ENCODE data around the gene SBF2.

Gene SBF2

DNA sequence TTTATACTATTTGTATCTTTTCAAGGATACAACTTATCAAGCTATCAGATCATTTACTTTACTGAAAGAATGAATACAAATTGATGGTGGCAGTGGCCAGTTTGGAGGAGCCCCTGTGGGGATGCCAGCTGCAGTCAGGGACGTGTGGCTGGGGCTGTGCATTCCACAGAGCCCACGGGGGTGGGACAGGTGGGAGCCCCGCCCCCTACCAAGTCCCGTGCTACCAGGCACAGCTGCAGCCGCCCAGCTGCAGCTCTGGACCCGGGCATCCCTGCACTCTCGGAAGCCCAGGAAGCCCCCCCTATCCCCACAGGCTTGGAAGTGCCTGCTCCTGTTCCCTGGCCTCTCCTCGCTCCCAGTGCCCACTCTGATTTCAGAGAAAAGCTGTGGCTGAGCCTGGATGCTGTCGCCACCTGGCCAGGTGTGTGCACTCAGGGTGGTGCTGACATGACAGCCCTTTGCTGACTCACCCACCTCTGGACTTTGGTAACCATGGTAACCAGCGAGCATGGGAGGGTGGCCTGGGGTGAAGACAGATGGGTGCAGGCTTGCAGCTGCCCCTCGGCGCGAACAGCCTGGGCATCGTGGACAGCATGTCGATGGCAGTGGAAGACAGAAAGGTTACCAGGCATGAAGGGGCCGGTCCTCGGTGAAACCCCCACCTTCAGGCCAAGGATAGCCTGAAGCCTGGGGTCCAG, 138.1 kb downstream of the SBF2 start:
- DNase-seq (ENCODE audit: extremely low spot score): no peak
- ChIA-PET CTCF (no interaction called here), POLR2A (no interaction called here)
- TF ChIP-seq, protein P1, sequence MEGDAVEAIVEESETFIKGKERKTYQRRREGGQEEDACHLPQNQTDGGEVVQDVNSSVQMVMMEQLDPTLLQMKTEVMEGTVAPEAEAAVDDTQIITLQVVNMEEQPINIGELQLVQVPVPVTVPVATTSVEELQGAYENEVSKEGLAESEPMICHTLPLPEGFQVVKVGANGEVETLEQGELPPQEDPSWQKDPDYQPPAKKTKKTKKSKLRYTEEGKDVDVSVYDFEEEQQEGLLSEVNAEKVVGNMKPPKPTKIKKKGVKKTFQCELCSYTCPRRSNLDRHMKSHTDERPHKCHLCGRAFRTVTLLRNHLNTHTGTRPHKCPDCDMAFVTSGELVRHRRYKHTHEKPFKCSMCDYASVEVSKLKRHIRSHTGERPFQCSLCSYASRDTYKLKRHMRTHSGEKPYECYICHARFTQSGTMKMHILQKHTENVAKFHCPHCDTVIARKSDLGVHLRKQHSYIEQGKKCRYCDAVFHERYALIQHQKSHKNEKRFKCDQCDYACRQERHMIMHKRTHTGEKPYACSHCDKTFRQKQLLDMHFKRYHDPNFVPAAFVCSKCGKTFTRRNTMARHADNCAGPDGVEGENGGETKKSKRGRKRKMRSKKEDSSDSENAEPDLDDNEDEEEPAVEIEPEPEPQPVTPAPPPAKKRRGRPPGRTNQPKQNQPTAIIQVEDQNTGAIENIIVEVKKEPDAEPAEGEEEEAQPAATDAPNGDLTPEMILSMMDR (IDR thresholded peaks at IDR 0.05; ENCODE audit: control extremely low read depth, extremely low read depth, low read depth, missing control alignments): no peak

DNA sequence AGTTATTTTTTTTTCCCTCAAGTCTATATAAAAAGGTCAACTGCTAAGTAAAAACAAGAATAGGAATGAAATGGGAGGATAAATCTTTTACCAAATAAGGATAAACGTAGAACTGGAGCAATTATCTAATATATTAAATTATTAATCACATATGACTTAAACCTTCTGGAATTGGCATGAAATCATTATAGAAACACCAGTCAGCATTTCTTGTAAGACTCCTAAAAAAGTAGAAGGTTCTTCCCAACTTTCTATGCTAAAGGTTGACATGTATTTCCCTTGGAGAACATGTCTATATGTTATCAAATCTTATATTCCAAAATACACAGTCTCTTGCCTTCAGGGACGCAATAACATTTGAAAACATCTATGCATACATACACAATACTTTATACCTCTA, 143.2 kb downstream of the SBF2 start:
- CTCF ChIA-PET: no interaction called here
- DNase-seq (ENCODE audit: extremely low spot score): no peak
- TF ChIP-seq, protein P1 (IDR thresholded peaks at IDR 0.05; ENCODE audit: control extremely low read depth, extremely low read depth, low read depth, missing control alignments): no peak
- POLR2A ChIA-PET: no interaction called here

DNA sequence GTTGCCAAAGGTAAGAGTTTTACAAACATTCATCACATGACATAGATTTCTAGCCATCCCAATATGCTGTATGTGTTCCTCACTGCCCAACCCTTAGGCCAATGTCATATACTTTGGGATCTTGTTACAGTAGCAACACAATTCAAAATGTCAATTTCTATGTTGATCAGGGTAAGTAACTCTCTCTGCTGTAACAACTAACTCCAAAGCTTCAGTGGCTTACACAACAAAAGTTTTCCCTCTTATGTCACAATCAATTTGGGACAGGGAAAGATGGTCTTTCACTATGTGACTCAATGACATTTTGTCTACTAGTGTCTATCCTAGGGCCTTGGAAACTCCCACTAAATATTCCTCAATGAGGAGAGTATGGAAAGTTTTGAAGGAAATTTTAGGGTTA, 144.5 kb downstream of the SBF2 start:
- ChIA-PET CTCF (no interaction called here), POLR2A (no interaction called here)
- TF ChIP-seq, protein P1 (IDR thresholded peaks at IDR 0.05; ENCODE audit: control extremely low read depth, extremely low read depth, low read depth, missing control alignments): no peak
- no peak for DNase-seq (ENCODE audit: extremely low spot score)

DNA sequence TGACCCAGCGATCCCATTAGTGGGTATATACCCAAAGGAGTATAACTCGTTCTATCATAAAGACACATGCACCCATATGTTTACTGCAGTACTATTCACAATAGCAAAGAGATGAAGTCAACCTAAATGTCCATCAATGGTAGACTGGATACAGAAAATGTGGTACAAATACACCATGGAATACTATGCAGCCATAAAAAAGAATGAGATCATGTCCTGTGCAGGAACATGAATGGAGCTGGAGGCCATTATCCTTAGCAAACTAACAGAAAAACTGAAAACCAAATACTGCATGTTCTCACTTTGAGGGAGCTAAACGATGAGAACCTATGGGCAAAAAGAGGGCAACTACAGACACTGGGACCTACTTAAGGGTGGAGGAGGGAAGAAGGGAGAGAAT, 146.8 kb downstream of the SBF2 start:
- ChIA-PET POLR2A (no interaction called here), CTCF (interaction anchor here (0.7 to 1.6 kb wide), 4 partner anchors 10 to 70 kb away, joined by 3 to 4 read pairs (median 3); no protein-coding TSS in a partner anchor)
- TF ChIP-seq, protein P1 (IDR thresholded peaks at IDR 0.05; ENCODE audit: control extremely low read depth, extremely low read depth, low read depth, missing control alignments): no peak
- DNase-seq (ENCODE audit: extremely low spot score): no peak

DNA sequence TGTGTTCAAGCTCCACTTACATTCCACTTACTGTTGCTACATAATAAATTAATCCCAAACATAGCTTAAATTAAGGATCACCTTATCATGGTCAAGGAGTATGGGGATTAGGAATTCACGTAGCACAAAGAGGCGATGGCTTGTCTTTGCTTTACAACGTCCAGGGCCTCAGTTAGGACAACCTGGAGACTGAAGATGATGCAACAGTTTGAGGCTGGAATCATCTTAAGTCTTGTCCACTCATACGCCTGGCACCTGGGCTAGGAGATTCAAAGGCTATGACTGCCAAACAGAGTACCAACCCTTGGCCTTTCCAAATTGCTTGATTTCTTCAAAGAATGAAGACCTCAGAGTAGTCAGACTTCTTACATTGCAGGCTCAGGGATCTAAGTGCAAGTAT, 149.1 kb downstream of the SBF2 start:
- TF ChIP-seq, protein P1 (IDR thresholded peaks at IDR 0.05; ENCODE audit: control extremely low read depth, extremely low read depth, low read depth, missing control alignments): no peak
- CTCF ChIA-PET: no interaction called here
- POLR2A ChIA-PET: no interaction called here
- DNase-seq (ENCODE audit: extremely low spot score): no peak

DNA sequence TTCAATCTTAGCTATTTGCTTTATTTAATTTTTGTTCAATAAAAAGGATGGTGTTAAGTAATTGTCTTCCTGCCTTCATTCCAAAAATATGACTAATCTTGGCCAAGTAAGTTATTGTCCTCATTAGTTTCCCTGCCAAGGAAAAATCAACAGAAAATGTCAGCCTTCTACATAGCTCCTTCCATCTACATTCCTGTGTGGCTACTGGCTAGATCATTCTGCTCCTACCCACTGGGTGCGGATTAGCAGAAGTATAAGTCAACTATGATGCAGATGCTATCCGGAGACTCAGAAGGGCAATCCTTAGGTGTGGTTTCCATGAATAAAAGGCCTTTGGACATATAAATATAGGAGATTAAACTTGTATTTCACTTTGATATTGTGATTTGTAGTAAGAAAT, 154.4 kb downstream of the SBF2 start:
- POLR2A ChIA-PET: no interaction called here
- CTCF ChIA-PET: interaction anchor here (1.5 kb wide), 1 partner anchor 62 kb away, joined by 3 read pairs; no protein-coding TSS in a partner anchor
- TF ChIP-seq, protein P1 (IDR thresholded peaks at IDR 0.05; ENCODE audit: control extremely low read depth, extremely low read depth, low read depth, missing control alignments): no peak
- DNase-seq (ENCODE audit: extremely low spot score): no peak

Measured in GM10248 (cell line).